GM19043 (cell line): ENCODE measurements around the gene ZSCAN4.

Source experiments
- ATAC-seq: cut with Tn5 transposase; IDR thresholded peaks from one replicate; pipeline ENCODE4 v1.9.1; 2021; ENCODE audit warnings: low read depth; ENCODE audit not compliant: unreplicated experiment

ZSCAN4 gene

GRCh38 chr19:57675881-57676280 is 7.1 kb downstream of the ZSCAN4 start:
- no peak for ATAC-seq

GRCh38 chr19:57682226-57682766 is 13.6 kb downstream of the ZSCAN4 start:
- ATAC-seq: no peak

- ATAC-seq: no peak
These were observed 18.0 kb downstream of the ZSCAN4 start for GRCh38 chr19:57686727-57687126.

GRCh38 chr19:57687363-57688010 is 18.8 kb downstream of the ZSCAN4 start:
- ATAC-seq: no peak

GRCh38 chr19:57688011-57688763 is 19.5 kb downstream of the ZSCAN4 start:
- no peak for ATAC-seq

GRCh38 chr19:57689750-57690149 is 21.0 kb downstream of the ZSCAN4 start:
- ATAC-seq: no peak

GRCh38 chr19:57701625-57702024 is 32.9 kb downstream of the ZSCAN4 start:
- no peak for ATAC-seq

GRCh38 chr19:57706346-57706745 is 37.6 kb downstream of the ZSCAN4 start:
- no peak for ATAC-seq

GRCh38 chr19:57708641-57709361 is 40.1 kb downstream of the ZSCAN4 start, which contains the start of gene ZNF154:
Gene ZNF154, minus strand, starts transcription at chr19:57709204. Its CDS starts 233 bp downstream, at chr19:57708971.
- no peak for ATAC-seq

GRCh38 chr19:57709616-57710015 is 40.9 kb downstream of the ZSCAN4 start:
- ATAC-seq: no peak

- no peak for ATAC-seq
These were observed 43.5 kb downstream of the ZSCAN4 start for GRCh38 chr19:57712222-57712621.

- ATAC-seq: no peak
These were observed 50.7 kb downstream of the ZSCAN4 start for GRCh38 chr19:57719424-57719823.

GRCh38 chr19:57719901-57720519 is 51.3 kb downstream of the ZSCAN4 start:
- ATAC-seq: no peak

- no peak for ATAC-seq
These were observed 52.1 kb downstream of the ZSCAN4 start for GRCh38 chr19:57720878-57721277.
